Measurements from ENCODE around the gene DENND11. TPM values are rescaled to one million over a fixed set of nuclear protein-coding genes. Genes with fewer than 3 reads are reported as not detected.

DENND11 gene, protein sequence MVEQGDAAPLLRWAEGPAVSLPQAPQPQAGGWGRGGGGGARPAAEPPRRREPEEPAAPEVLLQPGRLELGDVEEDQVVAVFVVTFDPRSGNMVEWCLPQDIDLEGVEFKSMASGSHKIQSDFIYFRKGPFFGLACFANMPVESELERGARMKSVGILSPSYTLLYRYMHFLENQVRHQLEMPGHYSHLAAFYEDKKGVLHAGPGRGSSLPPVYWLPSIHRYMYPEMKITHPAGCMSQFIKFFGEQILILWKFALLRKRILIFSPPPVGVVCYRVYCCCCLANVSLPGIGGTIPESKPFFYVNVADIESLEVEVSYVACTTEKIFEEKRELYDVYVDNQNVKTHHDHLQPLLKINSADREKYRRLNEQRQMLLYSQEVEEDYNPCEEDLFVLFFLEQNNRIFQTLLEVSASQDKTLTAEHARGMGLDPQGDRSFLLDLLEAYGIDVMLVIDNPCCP
- 10 to 100 TPM; 34.1 to 57.5 (median 45.3) TPM for total RNA-seq

DNA sequence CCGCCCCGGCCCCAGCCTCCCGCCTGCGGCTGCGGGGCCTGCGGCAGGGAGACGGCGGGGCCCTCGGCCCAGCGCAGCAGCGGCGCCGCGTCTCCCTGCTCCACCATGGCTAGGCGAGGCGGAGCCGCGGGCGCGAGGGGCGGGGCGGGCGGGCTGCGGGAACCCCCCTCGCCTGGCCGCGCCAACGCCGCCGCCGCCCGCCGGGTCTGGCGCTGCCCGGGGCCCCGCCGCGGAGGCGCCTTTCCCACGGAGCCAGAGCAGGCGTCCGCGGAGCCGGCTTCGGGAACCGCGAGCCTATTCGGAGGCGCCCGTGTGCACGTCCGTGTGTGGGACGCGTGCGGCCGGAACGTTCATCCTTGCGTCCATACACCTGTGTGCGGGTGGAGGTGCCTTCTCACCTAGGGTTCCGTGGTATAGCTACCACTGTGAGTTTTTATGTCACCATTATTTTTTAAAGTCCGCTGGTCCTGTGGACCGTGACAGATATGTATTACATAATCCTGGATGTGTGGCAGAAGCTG, at the start of gene DENND11:
Gene DENND11, minus strand, starts transcription at position 120 of the 521 bp plus-strand sequence. Its CDS starts 13 bp downstream, at position 107.
- H3K4me3 ChIP-seq (replicated peaks in 1 of 3) = peak within 1 kb of the TSS in 2 of 3 donors; percentile 75 to 91
- no peaks in the 10 kb centered on the region for H3K36me3 ChIP-seq
- DNase-seq = peak; percentile 71 to 72
- no peaks in the 10 kb centered on the region for H3K27me3 ChIP-seq
- WGBS, 2 donors = 0% methylated on average over 8 to 9 of the region's 62 CpGs
- intact Hi-C loops (cut with DNase I) = loop anchor here (5.0 kb wide), 1 partner anchor 35 kb away; no protein-coding TSS in a partner anchor
- no peaks in the 10 kb centered on the region for H3K9me3 ChIP-seq
- peak in 1 of 6 experiments; percentile 2 for TF ChIP-seq CTCF (IDR thresholded peaks at IDR 0.05)
- peak in 1 of 2 donors; percentile 63 for TF ChIP-seq POLR2A (IDR thresholded peaks at IDR 0.05)
- H3K4me1 ChIP-seq = peaks cover 6 to 25% of the 10 kb centered on the region in 2 donors
- peak within 1 kb of the TSS; percentile 75 to 90 (median 80) for H3K27ac ChIP-seq

DNA sequence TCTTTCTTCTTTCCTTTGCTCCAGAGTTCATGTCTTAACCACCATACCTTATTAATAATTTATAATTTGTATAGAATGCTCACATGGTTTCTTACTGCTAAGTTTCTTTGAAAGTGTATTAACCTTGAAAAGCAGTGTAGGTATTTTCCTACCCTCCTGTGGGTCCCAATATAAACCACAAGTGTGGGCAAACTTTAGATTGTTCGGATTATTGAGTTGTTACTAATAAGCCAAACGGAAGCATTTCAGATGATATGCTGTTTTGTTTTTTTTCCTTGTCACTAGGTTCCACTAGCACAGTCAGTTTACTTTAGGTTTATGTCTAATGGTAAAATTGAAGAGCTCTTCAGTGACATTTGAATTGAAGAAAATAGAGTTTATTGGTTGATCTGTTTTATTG, 46.4 kb upstream of the DENND11 start:
- peaks cover 63 to 85% of the 10 kb centered on the region in 2 donors for H3K36me3 ChIP-seq
- H3K27ac ChIP-seq = no peak overlapping the region
- no peak for DNase-seq
- TF ChIP-seq POLR2A (IDR thresholded peaks at IDR 0.05) (no peak), CTCF (IDR thresholded peaks at IDR 0.05) (no peak)
- intact Hi-C loops (cut with DNase I) = no loop called here
- 95 to 97% methylated on average over 2 of the region's 2 CpGs for WGBS, 2 donors
- no peak overlapping the region for H3K4me3 ChIP-seq (replicated peaks in 1 of 3)
- H3K9me3 ChIP-seq = no peaks in the 10 kb centered on the region
- H3K27me3 ChIP-seq = no peaks in the 10 kb centered on the region
- H3K4me1 ChIP-seq = no peaks in the 10 kb centered on the region

DNA sequence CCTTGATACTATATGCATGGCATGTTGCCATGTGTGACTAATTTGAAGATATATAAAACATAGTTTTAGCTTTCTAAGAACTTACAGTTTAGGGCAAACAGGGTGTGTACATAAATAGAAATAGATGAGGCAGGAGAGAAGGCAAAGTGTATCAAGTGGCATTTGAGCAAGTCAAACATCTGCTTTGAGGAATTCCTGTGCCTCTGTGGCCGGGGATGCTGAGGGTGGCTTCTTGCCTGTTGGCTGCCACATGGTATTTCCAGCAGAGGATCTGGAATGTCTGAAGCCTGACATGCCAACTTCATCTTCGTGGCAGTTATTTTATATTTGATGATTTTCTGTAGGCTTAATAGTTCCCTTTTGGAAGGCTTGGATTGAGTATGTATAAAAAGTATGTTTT, 42.2 kb upstream of the DENND11 start:
- Histone ChIP-seq H3K36me3 (peaks cover 44 to 67% of the 10 kb centered on the region in 2 donors), H3K4me3 (replicated peaks in 1 of 3) (no peak overlapping the region), H3K9me3 (no peaks in the 10 kb centered on the region), H3K4me1 (peaks cover 4 to 14% of the 10 kb centered on the region in 2 donors), H3K27me3 (no peaks in the 10 kb centered on the region), H3K27ac (no peak overlapping the region)
- intact Hi-C loops (cut with DNase I) = no loop called here
- no peak for TF ChIP-seq CTCF (IDR thresholded peaks at IDR 0.05)
- no peak for TF ChIP-seq POLR2A (IDR thresholded peaks at IDR 0.05)
- 91 to 95% methylated on average over 2 of the region's 2 CpGs for WGBS, 2 donors
- DNase-seq = no peak

DNA sequence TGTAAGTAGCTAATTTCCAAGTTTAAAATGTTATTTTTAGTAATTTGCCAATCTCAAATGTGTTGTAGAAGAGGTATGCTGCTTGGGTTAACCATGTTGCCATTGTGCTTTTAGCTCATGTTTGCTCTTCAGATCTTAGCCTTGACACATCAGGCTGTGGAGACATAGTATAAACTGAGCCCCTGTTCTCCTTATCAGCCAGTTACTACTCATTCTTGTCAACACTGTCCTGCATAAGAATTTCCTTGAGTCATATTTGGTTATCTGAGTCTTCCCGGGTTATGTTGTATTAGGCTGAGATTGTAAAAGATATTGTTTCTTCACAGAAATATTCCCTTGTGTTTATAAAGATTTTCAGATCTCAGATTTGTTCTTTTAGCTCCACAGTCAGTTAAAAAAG, 40.3 kb upstream of the DENND11 start:
- no peak for DNase-seq
- Histone ChIP-seq H3K27me3 (no peaks in the 10 kb centered on the region), H3K9me3 (no peaks in the 10 kb centered on the region), H3K4me1 (peaks cover 12 to 18% of the 10 kb centered on the region in 2 donors), H3K36me3 (peaks cover 43 to 55% of the 10 kb centered on the region in 2 donors), H3K4me3 (replicated peaks in 1 of 3) (no peak overlapping the region), H3K27ac (no peak overlapping the region)
- TF ChIP-seq POLR2A (IDR thresholded peaks at IDR 0.05) = no peak
- TF ChIP-seq CTCF (IDR thresholded peaks at IDR 0.05) = no peak
- intact Hi-C loops (cut with DNase I) = no loop called here
- 88 to 94% methylated on average over 1 of the region's 1 CpG for WGBS, 2 donors

DNA sequence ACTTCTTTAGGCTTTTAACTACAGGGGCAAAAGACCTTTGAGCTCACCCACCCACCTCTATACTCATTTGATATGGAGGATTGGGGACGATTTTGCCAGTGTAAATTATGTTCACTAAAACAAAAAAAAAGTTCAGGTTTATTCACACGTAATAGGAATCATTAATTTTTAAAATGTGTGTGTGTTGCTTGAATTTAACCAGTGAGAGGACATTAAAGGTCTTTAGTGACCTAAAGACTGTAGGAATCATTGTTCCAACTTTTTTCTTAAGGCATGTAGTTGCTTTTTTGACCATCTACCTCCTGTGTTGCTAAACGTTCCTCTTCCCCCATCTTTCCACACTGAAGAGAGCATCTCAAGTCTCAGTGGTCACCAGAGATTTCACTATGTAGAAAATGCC, 37.3 kb upstream of the DENND11 start:
- DNase-seq = no peak
- Histone ChIP-seq H3K4me1 (peaks cover 15 to 18% of the 10 kb centered on the region in 2 donors), H3K36me3 (peaks cover 31 to 33% of the 10 kb centered on the region in 2 donors), H3K27ac (no peak overlapping the region), H3K4me3 (replicated peaks in 1 of 3) (peak overlapping the region in 1 of 3 donors; percentile 84), H3K27me3 (no peaks in the 10 kb centered on the region), H3K9me3 (no peaks in the 10 kb centered on the region)
- intact Hi-C loops (cut with DNase I) = loop anchor here (10.0 kb wide), 1 partner anchor 84 kb away; no protein-coding TSS in a partner anchor
- 70 to 78% methylated on average over 3 of the region's 3 CpGs for WGBS, 2 donors
- TF ChIP-seq CTCF (IDR thresholded peaks at IDR 0.05) (no peak), POLR2A (IDR thresholded peaks at IDR 0.05) (no peak)
